HG03066 (cell line): Measurements from ENCODE around the gene ZNF358.

ENCODE experiments used
- ATAC-seq: cut with Tn5 transposase; IDR thresholded peaks from one replicate; pipeline ENCODE4 v1.9.1; 2021; ENCODE audit warnings: low read depth; ENCODE audit not compliant: unreplicated experiment

The ZNF358 gene

GRCh38 chr19:7488736-7489353 is 27.1 kb upstream of the ZNF358 start, which contains the start of gene PEX11G:
Gene PEX11G (minus strand): TSS chr19:7489035. CDS start chr19:7489010, 25 bp downstream.
- no peak for ATAC-seq

DNA sequence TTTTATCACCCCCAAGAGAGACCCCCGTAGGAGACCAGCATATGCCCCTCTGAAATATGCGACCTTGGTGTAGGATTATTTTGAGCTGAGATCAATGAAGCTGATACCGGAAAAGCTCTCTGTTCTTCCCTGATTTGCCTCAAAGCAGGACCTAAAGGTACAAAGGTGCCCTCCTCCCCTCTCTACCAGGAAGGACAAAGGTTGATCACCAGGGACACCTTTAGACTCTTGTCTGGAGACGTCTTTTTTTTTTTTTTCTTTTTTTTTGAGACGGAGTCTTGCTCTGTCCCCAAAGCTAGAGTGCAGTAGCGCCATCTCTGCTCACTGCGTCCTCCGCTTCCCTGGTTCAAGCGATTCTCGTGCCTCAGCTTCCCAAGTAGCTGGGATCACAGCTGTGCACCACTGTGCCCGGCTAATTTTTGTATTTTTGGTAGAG is 26.3 kb upstream of the ZNF358 start:
- ATAC-seq = no peak

GRCh38 chr19:7492142-7492541 is 23.8 kb upstream of the ZNF358 start:
- no peak for ATAC-seq

DNA sequence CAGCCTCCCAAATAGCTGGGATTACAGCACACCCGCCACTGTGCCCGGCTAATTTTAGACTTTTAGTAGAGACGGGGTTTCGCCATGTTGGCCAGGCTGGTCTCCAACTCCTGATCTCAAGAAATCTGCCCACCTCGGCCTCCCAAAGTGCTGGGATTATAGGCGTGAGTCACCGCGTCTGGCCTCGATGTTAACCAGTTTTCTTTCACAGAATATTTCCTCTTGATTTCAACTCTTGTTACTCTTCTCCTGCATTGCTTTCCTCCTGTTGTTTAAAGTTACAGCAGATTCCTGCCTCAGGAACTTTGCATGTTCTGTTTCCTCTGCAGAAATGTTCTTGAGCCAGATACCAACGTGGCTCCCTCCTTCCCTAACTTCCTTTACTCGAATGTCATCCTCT is 23.3 kb upstream of the ZNF358 start:
- ATAC-seq = no peak

GRCh38 chr19:7494416-7495098 is 21.3 kb upstream of the ZNF358 start:
- no peak for ATAC-seq

DNA sequence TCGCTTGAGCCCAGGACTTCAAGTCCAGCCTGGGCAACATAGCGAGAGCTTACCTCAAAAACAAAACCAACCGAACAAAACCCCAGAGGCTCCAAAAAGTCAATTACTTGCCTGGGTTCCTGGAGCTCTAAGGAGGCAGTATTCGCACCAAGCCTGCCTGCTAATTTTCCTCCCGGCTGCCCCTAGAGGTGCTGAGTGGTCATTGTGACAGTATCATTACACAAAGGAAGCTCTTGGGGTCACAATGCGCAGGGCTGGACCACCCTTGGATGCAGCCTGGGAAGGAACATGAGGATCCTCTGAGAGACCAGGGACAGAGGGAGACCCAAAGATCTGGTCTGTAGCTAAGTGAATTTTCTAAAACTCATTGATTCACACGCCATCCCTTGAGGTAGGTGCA is 18.6 kb upstream of the ZNF358 start:
- no peak for ATAC-seq

GRCh38 chr19:7500811-7501450 is 15.0 kb upstream of the ZNF358 start:
- ATAC-seq = no peak

DNA sequence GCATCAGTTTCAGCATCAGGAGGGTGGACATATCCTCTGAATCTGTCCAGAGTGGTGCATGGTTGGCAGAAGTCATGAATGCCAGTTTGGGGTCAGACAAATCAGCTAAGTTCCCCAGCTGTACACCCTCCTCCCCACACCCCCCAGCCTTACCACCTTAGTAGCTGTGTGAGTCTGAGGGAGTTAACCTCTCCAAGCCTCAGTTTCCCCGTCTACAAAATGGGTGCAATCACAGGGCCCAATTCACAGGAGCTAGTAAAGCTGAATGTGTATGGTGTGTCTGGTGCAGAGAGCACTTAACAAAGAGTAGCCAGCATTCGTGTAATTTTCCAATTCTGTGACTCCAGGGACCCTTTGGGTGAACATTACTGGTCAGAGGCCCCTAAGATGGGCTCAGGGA is 13.4 kb upstream of the ZNF358 start:
- no peak for ATAC-seq

- no peak for ATAC-seq
Observed at GRCh38 chr19:7504684-7505083, 11.2 kb upstream of the ZNF358 start.

DNA sequence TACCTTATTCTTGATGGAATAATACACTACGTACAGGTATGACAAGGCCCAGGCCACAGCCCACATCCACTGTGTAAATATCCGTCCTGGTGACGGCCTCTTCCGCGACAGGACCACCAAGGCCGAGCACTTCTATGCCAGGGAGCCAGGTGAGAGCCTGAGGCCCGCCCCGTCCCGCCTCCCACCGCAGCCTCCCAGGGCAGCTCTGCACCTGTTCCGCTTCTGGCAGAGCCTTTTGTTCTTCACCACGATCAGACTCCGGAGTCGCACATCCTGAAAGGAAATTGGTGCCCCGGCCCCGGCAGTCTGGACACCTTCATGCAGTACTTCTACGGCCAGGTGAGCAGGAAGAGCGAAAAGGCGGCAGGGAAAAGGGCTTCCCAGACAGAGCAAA is 10.6 kb upstream of the ZNF358 start:
- no peak for ATAC-seq

DNA sequence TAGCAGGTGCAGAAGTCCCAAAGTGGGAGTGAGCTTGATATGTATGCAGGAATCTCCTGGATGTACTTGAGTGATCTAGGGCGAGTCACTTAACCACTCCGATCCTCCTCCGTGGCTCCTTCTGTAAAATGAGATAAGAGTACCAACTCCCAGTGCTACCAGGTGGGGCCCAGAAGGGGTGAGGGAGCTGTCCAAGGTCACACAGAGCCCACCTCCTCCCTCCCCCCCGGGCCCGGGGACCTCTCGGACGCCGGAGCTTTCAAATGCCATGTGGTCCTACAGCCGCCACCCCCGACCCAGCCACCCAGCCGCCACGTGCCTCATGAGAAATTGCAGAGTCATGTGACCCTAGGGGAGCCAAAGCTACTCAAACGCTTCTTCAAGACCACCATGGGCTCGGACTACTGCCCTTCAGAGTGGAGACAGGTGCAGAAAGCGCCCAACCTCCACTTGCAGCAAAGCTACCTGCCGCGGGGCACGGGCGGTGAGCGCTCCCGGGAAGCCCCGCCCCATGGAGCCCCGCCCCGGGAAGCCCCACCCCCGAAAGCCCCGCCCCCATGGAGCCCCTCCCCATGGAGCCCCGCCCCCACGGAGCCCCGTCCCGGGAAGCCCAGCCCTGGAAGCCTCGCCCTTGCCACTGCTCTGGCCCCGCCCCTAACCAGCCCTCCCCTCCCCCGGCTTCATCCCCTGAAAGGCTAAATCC is 10.1 kb upstream of the ZNF358 start:
- no peak for ATAC-seq

DNA sequence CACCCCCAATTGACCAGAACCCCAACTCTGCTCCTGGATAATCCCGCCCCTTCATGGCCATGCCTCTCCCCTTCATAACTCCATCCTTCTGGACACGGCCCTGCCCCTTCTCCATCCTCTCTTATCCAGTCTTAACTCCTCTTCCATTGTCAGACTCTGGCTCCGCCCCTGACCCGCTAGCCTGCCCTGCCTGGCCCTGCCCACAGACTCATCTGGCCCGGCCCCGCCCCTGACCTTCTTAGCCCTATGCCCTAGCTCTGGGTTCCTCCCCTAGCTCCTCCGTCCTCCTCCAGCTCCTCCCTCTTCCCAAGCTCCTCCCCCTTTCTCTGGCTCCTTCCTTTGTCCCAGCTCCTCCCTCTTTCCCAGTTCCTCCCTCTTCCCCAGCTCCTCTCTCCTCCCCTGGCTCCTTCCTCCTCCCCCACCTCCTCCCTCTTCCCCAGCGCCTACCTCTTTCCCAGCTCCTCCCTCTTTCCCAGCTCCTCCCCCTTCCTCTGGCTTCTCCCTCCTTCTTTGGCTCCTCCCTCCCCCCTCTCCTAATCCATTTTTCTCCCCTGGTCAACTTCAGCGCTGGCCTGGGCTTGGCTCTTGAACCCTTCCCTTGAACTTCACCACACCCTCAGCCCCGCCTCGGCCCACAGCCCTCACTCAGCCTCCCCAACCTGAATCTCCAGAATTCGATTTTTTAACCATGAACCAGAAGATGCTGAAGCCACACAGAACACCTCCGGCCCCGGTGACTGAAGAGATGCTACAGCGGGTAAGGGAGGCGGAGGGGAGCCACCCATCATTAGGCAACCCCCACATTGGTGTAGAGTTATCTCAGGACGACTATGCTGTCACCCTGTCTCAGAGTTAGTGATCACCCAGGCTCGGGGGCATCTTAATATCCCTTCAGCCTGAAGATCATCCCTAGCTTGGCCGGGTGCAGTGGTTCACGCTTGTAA is 9.2 kb upstream of the ZNF358 start:
- ATAC-seq = no peak

- ATAC-seq = no peak
Observed at GRCh38 chr19:7507884-7508283, 8.0 kb upstream of the ZNF358 start.

- ATAC-seq = no peak
Observed at GRCh38 chr19:7509625-7510024, 6.3 kb upstream of the ZNF358 start.

- ATAC-seq = no peak
Observed at GRCh38 chr19:7512400-7512851, 3.5 kb upstream of the ZNF358 start.

DNA sequence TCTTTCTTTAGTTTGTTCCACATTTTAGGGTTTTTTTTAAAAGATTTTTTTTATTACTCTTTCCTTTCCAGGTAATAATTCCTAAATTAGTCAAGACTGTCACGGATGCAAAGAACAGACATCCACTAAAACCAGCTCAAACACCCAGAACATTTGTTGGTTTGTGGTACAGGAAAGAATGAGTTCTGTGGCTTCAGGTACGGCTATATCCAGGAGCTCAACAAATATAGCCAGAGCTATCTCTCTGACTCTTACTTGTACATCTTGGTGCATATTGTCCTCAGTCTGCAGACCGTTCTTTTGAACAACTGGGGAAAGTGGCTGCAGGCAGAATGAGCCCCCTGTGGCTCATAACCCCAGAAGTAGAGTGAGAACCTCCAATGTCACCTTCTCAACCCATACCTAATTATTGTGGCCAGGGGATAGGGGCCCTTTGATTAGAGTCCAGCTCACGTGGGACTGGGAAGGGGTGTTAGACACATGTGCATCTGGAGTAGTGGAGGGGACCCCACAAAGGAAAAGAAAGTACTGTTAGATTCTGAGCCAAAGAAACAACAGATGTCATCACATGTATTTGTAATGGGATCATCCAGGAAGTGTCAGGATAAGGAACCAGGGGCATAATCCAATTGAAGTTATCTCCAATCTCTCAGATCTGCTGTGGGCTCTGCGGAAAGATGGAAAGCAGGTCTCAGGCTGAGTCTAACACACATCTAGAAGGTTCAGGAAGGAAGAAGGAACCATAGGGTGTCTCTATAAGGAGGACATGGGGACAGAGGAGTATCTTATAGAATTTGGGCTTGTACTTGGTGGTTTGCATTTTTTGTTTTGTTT is 1.9 kb upstream of the ZNF358 start:
- no peak for ATAC-seq

GRCh38 chr19:7515110-7515644 is 726 bp upstream of the ZNF358 start:
- ATAC-seq = no peak

DNA sequence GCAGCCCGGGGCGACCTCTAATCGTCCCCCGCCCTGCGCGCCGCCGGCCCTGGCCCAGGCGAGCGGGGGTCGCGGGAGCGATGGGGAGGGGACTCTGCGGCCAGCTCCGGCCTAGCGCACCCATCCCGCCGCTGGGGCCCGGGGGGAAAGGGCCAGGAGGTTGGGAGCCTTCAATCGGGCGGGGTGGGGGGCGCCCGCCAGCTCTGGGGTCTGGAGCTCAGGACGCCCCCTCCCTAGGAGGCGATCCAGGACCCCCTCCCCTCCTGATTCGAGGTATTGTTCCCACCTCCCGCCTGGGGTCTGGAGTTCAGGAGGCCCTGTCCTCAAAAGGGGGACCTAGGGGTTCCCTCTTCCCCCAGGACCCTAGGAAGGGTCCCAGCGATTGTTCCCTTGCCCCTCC is 430 bp downstream of the ZNF358 start:
- ATAC-seq = no peak

DNA sequence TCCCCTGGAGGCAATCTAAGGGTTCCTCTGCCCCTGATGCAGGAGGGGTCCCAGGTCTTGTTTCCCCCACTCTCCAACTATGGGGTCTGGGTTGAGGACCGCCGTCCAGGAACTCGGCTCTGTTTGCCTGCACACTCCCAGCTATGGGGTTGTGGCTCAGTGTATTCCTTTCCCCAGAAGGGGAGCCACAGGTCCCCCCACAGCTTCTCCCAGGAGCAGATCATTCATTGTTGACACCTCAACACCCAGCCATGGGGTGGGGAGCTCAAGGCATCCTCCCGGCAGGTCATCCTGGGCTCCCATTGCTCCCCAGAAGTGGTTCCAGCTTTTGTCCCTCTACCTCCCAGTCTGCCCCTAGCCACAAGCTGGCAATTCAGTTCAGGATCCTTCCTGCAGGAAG is 975 bp downstream of the ZNF358 start:
- ATAC-seq = no peak
